K562 treated with DMSO at 1 percent for 12 hours (cell line): ENCODE measurements around the gene NPY5R. TPM values are rescaled to one million over a fixed set of nuclear protein-coding genes. Genes with fewer than 3 reads are reported as not detected.

Source experiments
- total RNA-seq: library from RNA; unstranded; fragments of 300-600 nt; gene quantifications from 2 replicates; pipeline ENCODE4 v1.2.3, GENCODE V29; 2022; ENCODE audit not compliant: insufficient read depth

The NPY5R gene
- not detected in 2 replicates for total RNA-seq

DNA sequence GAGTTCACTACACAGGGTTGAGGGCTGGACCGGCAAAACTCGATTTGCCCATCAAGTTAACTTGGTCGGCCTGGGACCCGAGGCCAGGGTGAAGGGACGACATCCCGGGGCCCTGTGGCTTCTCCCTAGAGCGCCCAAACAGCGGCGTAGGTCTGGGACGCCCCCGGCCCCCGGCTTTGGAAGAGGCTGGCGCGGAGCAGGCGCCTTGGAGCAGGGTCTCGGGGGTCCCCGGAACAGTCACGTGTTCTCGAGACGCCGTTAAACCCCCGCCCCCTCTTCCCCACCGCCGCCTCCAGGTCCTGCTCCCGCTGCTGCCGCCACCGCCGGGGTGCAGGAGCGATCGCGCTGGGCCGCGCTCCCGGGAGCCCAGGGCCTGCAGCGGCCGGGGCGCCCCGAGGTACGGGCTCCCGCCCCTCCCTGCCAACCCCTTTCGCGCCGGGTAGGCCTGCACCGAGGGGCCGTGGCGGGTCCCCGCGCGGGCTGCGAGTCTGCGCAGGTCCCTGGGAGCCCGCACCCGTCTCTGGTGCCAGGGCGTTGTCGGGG is at the start of gene NPY5R:
Gene NPY5R, plus strand, starts transcription at position 289 of the 543 bp plus-strand sequence. CDS start 6,382 bp downstream, outside the sequence.

DNA sequence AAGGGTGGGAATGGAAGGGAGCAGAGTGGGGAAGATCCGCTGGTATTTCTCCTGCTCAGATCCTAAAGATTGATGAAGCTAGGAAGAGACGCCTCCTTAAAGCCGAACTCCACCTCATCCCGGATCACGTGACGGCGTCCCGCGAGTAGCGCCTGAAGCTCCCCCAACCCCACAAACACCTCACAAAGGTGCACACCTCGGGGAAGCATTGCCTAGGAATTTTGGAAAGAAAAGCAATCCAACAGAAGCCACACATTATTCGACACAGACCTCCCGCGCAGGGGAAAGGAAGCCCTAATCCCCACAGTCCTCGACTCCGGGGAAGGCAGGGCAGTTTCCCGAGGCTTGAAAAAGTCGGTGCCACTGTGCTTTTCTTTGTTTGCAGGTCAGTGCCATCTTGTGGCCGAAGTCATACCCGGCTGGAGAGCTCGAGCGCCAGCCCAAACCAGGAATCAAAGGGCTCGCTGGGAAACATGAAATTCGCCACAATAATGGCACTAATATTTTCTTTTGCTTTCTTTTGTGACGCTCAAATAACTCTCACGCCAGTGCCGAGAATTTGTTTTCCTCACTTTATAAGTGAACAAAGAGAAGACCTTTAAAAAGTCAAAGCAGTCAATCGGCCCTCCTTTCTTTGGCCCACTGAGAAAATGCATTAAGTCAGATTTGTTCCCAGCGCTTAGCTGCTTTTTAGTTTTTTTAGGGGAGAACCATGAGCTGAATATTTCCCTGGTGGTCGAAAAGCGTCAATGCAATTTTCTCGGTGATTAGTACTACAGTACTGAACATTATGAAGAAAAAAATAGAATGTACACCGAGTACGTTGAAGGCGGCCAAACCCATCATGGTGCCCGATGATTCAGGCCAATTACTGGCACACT is 10.9 kb upstream of the NPY5R start, which contains the start of gene NPY1R:
Gene NPY1R, minus strand, starts transcription at position 71 of the 881 bp plus-strand sequence. CDS start 6,042 bp downstream, outside the sequence.

Other genes with a start within 250 kb of the NPY5R start
- gene NAF1, start 177.0 kb upstream of the NPY5R start, total RNA-seq = 4.9 and 15.3 TPM in 2 replicates
- not detected in 2 replicates for gene NPY1R, start 11.3 kb upstream of the NPY5R start, total RNA-seq
- gene TKTL2, start 129.9 kb downstream of the NPY5R start, total RNA-seq = 0.38 TPM in 1 of 2 replicates, not detected in the other
- 14.0 and 23.5 TPM in 2 replicates for gene TMA16, start 150.8 kb downstream of the NPY5R start, total RNA-seq